Neural cell (in vitro differentiated cells): ENCODE measurements around the gene PCAT6. TPM values are rescaled to one million over a fixed set of nuclear protein-coding genes. Genes with fewer than 3 reads are reported as not detected.
A peak's percentile ranks its signal among the peaks of the same experiment; 100 is the strongest.

Source experiments
- H2AFZ ChIP-seq: fragments of 200-600, 300-800 bp; sonication (generic), shearing (Covaris generic); 2 replicates; pipeline ENCODE4 v1.6.0; 2014; ENCODE audit warnings: low read depth, mild to moderate bottlenecking, antibody characterized with exemption, low read length, moderate library complexity
- H3F3A ChIP-seq: fragments of 200-600 bp; shearing (Covaris generic); 2 replicates; pipeline ENCODE4 v1.6.1; 2016; ENCODE audit warnings: mild to moderate bottlenecking, moderate library complexity, mixed read lengths, antibody characterized with exemption, low read length; ENCODE audit not compliant: insufficient read depth, poor library complexity, severe bottlenecking
- H3K27ac ChIP-seq: fragments of 200-600, 300-800 bp; sonication (generic), shearing (Covaris generic); 2 replicates; pipeline ENCODE4 v1.5.1; 2014; ENCODE audit warnings: mild to moderate bottlenecking, low read length, moderate library complexity
- H3K27me3 ChIP-seq: fragments of 300-800, 200-600 bp; sonication (generic), shearing (Covaris generic); 2 replicates; pipeline ENCODE4 v1.6.0; 2014; ENCODE audit warnings: mild to moderate bottlenecking, low read depth, low read length, moderate library complexity; ENCODE audit not compliant: insufficient read depth
- H3K36me3 ChIP-seq: fragments of 300-800, 200-600 bp; sonication (generic), shearing (Covaris generic); 2 replicates; pipeline ENCODE4 v1.5.1; 2014; ENCODE audit warnings: mild to moderate bottlenecking, antibody characterized with exemption, low read length, moderate library complexity; ENCODE audit not compliant: insufficient read depth
- H3K4me2 ChIP-seq: fragments of 300-800, 200-600 bp; sonication (generic), shearing (Covaris generic); 2 replicates; pipeline ENCODE4 v1.6.0; 2014; ENCODE audit warnings: mild to moderate bottlenecking, low read length
- H3K4me3 ChIP-seq: fragments of 300-800, 200-600 bp; sonication (generic), shearing (Covaris generic); 2 replicates; pipeline ENCODE4 v1.5.1; 2014; ENCODE audit warnings: mild to moderate bottlenecking, low read length, moderate library complexity
- H3K79me2 ChIP-seq: fragments of 200-600 bp; shearing (Covaris generic); replicated peaks from 2 replicates; pipeline ENCODE4 v1.6.0; 2014; ENCODE audit warnings: mild to moderate bottlenecking, low read length, moderate library complexity; ENCODE audit not compliant: insufficient read depth
- H3K9ac ChIP-seq: fragments of 300-800, 200-600 bp; sonication (generic), shearing (Covaris generic); 2 replicates; pipeline ENCODE4 v1.6.1; 2016; ENCODE audit warnings: mild to moderate bottlenecking, low read length, mixed read lengths
- H3K9me2 ChIP-seq: fragments of 200-600 bp; shearing (Covaris generic); 2 replicates; pipeline ENCODE4 v1.6.1; 2016; ENCODE audit warnings: mild to moderate bottlenecking, low read length, mixed read lengths; ENCODE audit not compliant: insufficient read depth
- H3K9me3 ChIP-seq: fragments of 200-600, 300-800 bp; sonication (generic), shearing (Covaris generic); 2 replicates; pipeline ENCODE4 v1.6.1; 2016; ENCODE audit warnings: mild to moderate bottlenecking, mixed run types, low read length, moderate library complexity, mixed read lengths
- H4K20me1 ChIP-seq: fragments of 200-600 bp; shearing (Covaris generic); 2 replicates; pipeline ENCODE4 v1.6.1; 2016; ENCODE audit warnings: mild to moderate bottlenecking, mixed run types; ENCODE audit not compliant: insufficient read depth
- CTCF ChIP-seq: fragments of 450-650 bp; IDR thresholded peaks from 2 replicates; pipeline ENCODE4 v1.5.1; 2014; ENCODE audit warnings: antibody characterized with exemption, mild to moderate bottlenecking, moderate library complexity; ENCODE audit not compliant: poor library complexity, severe bottlenecking
- EP300 ChIP-seq: fragments of 450-650 bp; conservative IDR thresholded peaks from 2 replicates; pipeline ENCODE4 v1.6.1; 2014; ENCODE audit warnings: antibody characterized with exemption, mild to moderate bottlenecking, moderate library complexity; ENCODE audit not compliant: poor library complexity, severe bottlenecking
- EZH2 ChIP-seq: fragments of 200-600, 300-800 bp; shearing (Covaris generic), sonication (generic); IDR thresholded peaks from 2 replicates; pipeline ENCODE4 v1.6.1; 2014; ENCODE audit warnings: antibody characterized with exemption, low read length, borderline replicate concordance, mild to moderate bottlenecking; ENCODE audit not compliant: insufficient read depth, poor library complexity, severe bottlenecking
- MXI1 ChIP-seq: fragments of 450-650 bp; conservative IDR thresholded peaks from 2 replicates; pipeline ENCODE4 v1.6.1; 2014; ENCODE audit warnings: antibody characterized with exemption, mild to moderate bottlenecking; ENCODE audit not compliant: poor library complexity, severe bottlenecking
- POLR2AphosphoS5 ChIP-seq: IDR thresholded peaks from 2 replicates; pipeline ENCODE4 v1.6.1; 2012
- RAD21 ChIP-seq: fragments of 450-650 bp; conservative IDR thresholded peaks from 2 replicates; pipeline ENCODE4 v1.6.1; 2014; ENCODE audit warnings: antibody characterized with exemption, mild to moderate bottlenecking, moderate library complexity
- REST ChIP-seq: IDR thresholded peaks from 2 replicates; pipeline ENCODE4 v1.6.1; 2012; ENCODE audit warnings: borderline replicate concordance
- SMC3 ChIP-seq: fragments of 450-650 bp; conservative IDR thresholded peaks from 2 replicates; pipeline ENCODE4 v1.6.1; 2014; ENCODE audit warnings: antibody characterized with exemption, mild to moderate bottlenecking, moderate library complexity; ENCODE audit not compliant: poor library complexity
- TAF1 ChIP-seq: IDR thresholded peaks from 2 replicates; pipeline ENCODE4 v1.6.1; 2012; ENCODE audit warnings: low read depth
- polyA plus RNA-seq: library from polyadenylated mRNA; depleted of rRNA; stranded (reverse); fragments of >200 nt; gene quantifications from 2 replicates; pipeline ENCODE4 v1.2.3, GENCODE V29; 2014

The PCAT6 gene
- polyA plus RNA-seq, 1 donor from 2014 or later, result 0.76 TPM

- Histone ChIP-seq H3K27ac (peak overlapping the region; percentile 93), H4K20me1 (peaks cover 27% of the 10 kb centered on the region), H3F3A (no peaks in the 10 kb centered on the region), H3K9me3 (no peaks in the 10 kb centered on the region), H3K27me3 (no peaks in the 10 kb centered on the region), H3K4me2 (peak overlapping the region; percentile 93), H3K9ac (no peak overlapping the region), H3K4me3 (peak overlapping the region; percentile 98), H3K36me3 (peaks cover 4% of the 10 kb centered on the region), H3K9me2 (no peaks in the 10 kb centered on the region), H3K79me2 (peaks cover 96% of the 10 kb centered on the region), H2AFZ (no peak overlapping the region)
- TF ChIP-seq POLR2AphosphoS5, result no peak
- TF ChIP-seq TAF1, result no peak
- no peak for TF ChIP-seq MXI1
- no peak for TF ChIP-seq EP300
- no peak for TF ChIP-seq CTCF
- no peak for TF ChIP-seq EZH2
- TF ChIP-seq SMC3, result no peak
- no peak for TF ChIP-seq REST
- no peak for TF ChIP-seq RAD21
Measured at GRCh38 chr1:202804126-202804525, 6.6 kb upstream of the PCAT6 start.

- Histone ChIP-seq H3K9me3 (no peaks in the 10 kb centered on the region), H3K4me3 (peak overlapping the region; percentile 98), H3K27ac (peak overlapping the region; percentile 93), H3K36me3 (no peaks in the 10 kb centered on the region), H3F3A (no peaks in the 10 kb centered on the region), H2AFZ (peak overlapping the region; percentile 3), H3K79me2 (peaks cover 83% of the 10 kb centered on the region), H3K9ac (peak overlapping the region; percentile 99), H3K4me2 (peak overlapping the region; percentile 93), H4K20me1 (peaks cover 11% of the 10 kb centered on the region), H3K27me3 (no peaks in the 10 kb centered on the region), H3K9me2 (no peaks in the 10 kb centered on the region)
- TF ChIP-seq EP300 (peak; percentile 29), EZH2 (no peak), TAF1 (peak; percentile 61), POLR2AphosphoS5 (peak; percentile 39), REST (peak; percentile 73)
Measured at GRCh38 chr1:202805886-202806844, 4.6 kb upstream of the PCAT6 start.
